GM23338 (cell line): ENCODE data around the gene CCDC149. TPM values are rescaled to one million over a fixed set of nuclear protein-coding genes. Genes with fewer than 3 reads are reported as not detected.

Experiments
- ATAC-seq: fragments of 200-7000 bp; cut with Tn5 transposase; 3 replicates; pipeline ENCODE4 v1.9.1; 2020
- DNase-seq: peaks from one replicate; pipeline ENCODE4 v3.0.0-alpha.2; 2015; ENCODE audit warnings: low spot score
- H2AFZ ChIP-seq: fragments of 200-600 bp; sonication (generic); 2 replicates; pipeline ENCODE4 v1.8.0; 2016; ENCODE audit warnings: antibody characterized with exemption, mild to moderate bottlenecking, moderate library complexity
- H3F3A ChIP-seq: fragments of 200-600 bp; sonication (generic); replicated peaks from 2 replicates; pipeline ENCODE4 v1.8.0; 2017; ENCODE audit warnings: antibody characterized with exemption, mixed run types, low read depth
- H3K27ac ChIP-seq: fragments of 200-600 bp; sonication (generic); 2 replicates; pipeline ENCODE4 v1.6.1; 2016; ENCODE audit warnings: low read depth
- H3K27me3 ChIP-seq: fragments of 200-600 bp; sonication (generic); 2 replicates; pipeline ENCODE4 v1.8.0; 2016; ENCODE audit warnings: mild to moderate bottlenecking, mixed run types, moderate library complexity; ENCODE audit not compliant: insufficient read depth
- H3K36me3 ChIP-seq: fragments of 200-600 bp; sonication (generic); 2 replicates; pipeline ENCODE4 v1.8.0; 2016; ENCODE audit warnings: mild to moderate bottlenecking; ENCODE audit not compliant: insufficient read depth
- H3K4me1 ChIP-seq: fragments of 200-600 bp; sonication (generic); 2 replicates; pipeline ENCODE4 v1.8.0; 2016; ENCODE audit warnings: mild to moderate bottlenecking, moderate library complexity; ENCODE audit not compliant: insufficient read depth
- H3K4me2 ChIP-seq: fragments of 200-600 bp; sonication (generic); 2 replicates; pipeline ENCODE4 v1.7.1; 2017; ENCODE audit warnings: mixed run types
- H3K4me3 ChIP-seq: fragments of 200-600 bp; sonication (generic); 2 replicates; pipeline ENCODE4 v1.6.1; 2016; ENCODE audit warnings: mixed run types
- H3K79me2 ChIP-seq: fragments of 200-600 bp; sonication (generic); replicated peaks from 2 replicates; pipeline ENCODE4 v1.8.0; 2017; ENCODE audit warnings: mild to moderate bottlenecking; ENCODE audit not compliant: insufficient read depth
- H3K9me2 ChIP-seq: fragments of 200-600 bp; sonication (generic); 2 replicates; pipeline ENCODE4 v1.8.0; 2017; ENCODE audit not compliant: insufficient read depth
- H4K20me1 ChIP-seq: fragments of 200-600 bp; sonication (generic); replicated peaks from 2 replicates; pipeline ENCODE4 v1.8.0; 2017; ENCODE audit warnings: mild to moderate bottlenecking; ENCODE audit not compliant: insufficient read depth
- H3K27ac Mint-ChIP-seq: 2 replicates; pipeline ENCODE4 v1.8.0; 2020; ENCODE audit warnings: inconsistent platforms, mild to moderate bottlenecking, moderate library complexity, mixed read lengths
- H3K27me3 Mint-ChIP-seq: 3 replicates; pipeline ENCODE4 v1.8.0; 2022; ENCODE audit warnings: low read depth, mild to moderate bottlenecking, moderate library complexity, mixed read lengths, inconsistent platforms; ENCODE audit not compliant: insufficient read depth, poor library complexity
- H3K36me3 Mint-ChIP-seq: 3 replicates; pipeline ENCODE4 v1.8.0; 2021; ENCODE audit warnings: low read depth, mild to moderate bottlenecking, inconsistent platforms, moderate library complexity, mixed read lengths
- H3K4me1 Mint-ChIP-seq: 3 replicates; pipeline ENCODE4 v1.8.0; 2020; ENCODE audit warnings: mild to moderate bottlenecking, inconsistent platforms, mixed read lengths
- H3K4me3 Mint-ChIP-seq: 3 replicates; pipeline ENCODE4 v1.8.0; 2021; ENCODE audit warnings: moderate library complexity, mild to moderate bottlenecking, inconsistent platforms, mixed read lengths
- H3K9me3 Mint-ChIP-seq: 3 replicates; pipeline ENCODE4 v1.8.0; 2020; ENCODE audit warnings: moderate library complexity, mild to moderate bottlenecking, inconsistent platforms, mixed read lengths
- CREB1 ChIP-seq: fragments of 250-450 bp; sonication (Bioruptor Pico); IDR thresholded peaks from 2 replicates; pipeline ENCODE4 v1.5.0; 2020; ENCODE audit warnings: low read depth, mild to moderate bottlenecking, moderate library complexity
- CTCF ChIP-seq, 2 experiments: fragments of 200-600 bp in 1 of 2; sonication (generic) in 1 of 2; conservative IDR thresholded peaks; 2 replicates each; pipeline versions ENCODE4 v1.5.1 to v1.6.1; 2016 to 2017; ENCODE audit warnings: antibody characterized with exemption in 2 of 2, low read depth in 2 of 2, mild to moderate bottlenecking in 2 of 2, moderate library complexity in 1 of 2
- ETS1 ChIP-seq: IDR thresholded peaks from 2 replicates; pipeline ENCODE4 v1.6.1; 2016; ENCODE audit warnings: antibody characterized with exemption
- EZH2 ChIP-seq: fragments of 200-600 bp; sonication (generic); IDR thresholded peaks from one replicate; pipeline ENCODE4 v1.8.0; 2017; ENCODE audit warnings: antibody characterized with exemption, mild to moderate bottlenecking, low read depth; ENCODE audit not compliant: unreplicated experiment
- EZH2phosphoT487 ChIP-seq: fragments of 200-600 bp; sonication (generic); IDR thresholded peaks from one replicate; pipeline ENCODE4 v1.8.1; 2018; ENCODE audit warnings: antibody characterized with exemption; ENCODE audit not compliant: unreplicated experiment
- JUNB ChIP-seq: IDR thresholded peaks from one replicate; pipeline ENCODE4 v1.6.1; 2016; ENCODE audit warnings: antibody characterized with exemption; ENCODE audit not compliant: unreplicated experiment
- NANOG ChIP-seq: IDR thresholded peaks from 2 replicates; pipeline ENCODE4 v1.6.1; 2016; ENCODE audit warnings: antibody characterized with exemption, borderline replicate concordance
- POLR2AphosphoS5 ChIP-seq: IDR thresholded peaks from 2 replicates; pipeline ENCODE4 v1.6.1; 2016; ENCODE audit warnings: antibody characterized with exemption, low read depth
- REST ChIP-seq: IDR thresholded peaks from one replicate; pipeline ENCODE4 v1.6.1; 2018; ENCODE audit warnings: antibody characterized with exemption; ENCODE audit not compliant: unreplicated experiment
- STAT1 ChIP-seq: IDR thresholded peaks from one replicate; pipeline ENCODE4 v1.6.1; 2016; ENCODE audit warnings: antibody characterized with exemption; ENCODE audit not compliant: unreplicated experiment
- ZNF114 ChIP-seq: fragments of 250-450 bp; sonication (Bioruptor Pico); IDR thresholded peaks from 2 replicates; pipeline ENCODE4 v1.5.0; 2020; ENCODE audit warnings: mild to moderate bottlenecking, moderate library complexity
- ZNF331 ChIP-seq: fragments of 250-450 bp; sonication (Bioruptor Pico); IDR thresholded peaks from 2 replicates; pipeline ENCODE4 v1.5.0; 2020; ENCODE audit warnings: low read depth, mild to moderate bottlenecking, moderate library complexity
- ZNF462 ChIP-seq: fragments of 250-450 bp; sonication (Bioruptor Pico); IDR thresholded peaks from 2 replicates; pipeline ENCODE4 v1.5.0; 2020; ENCODE audit warnings: mild to moderate bottlenecking, moderate library complexity
- polyA plus RNA-seq: library from polyadenylated mRNA; unstranded; fragments of >200 nt; fragmentation: Nextera tagmentation; extraction: Ambion mirVana; gene quantifications from 2 replicates; pipeline ENCODE4 v1.2.1, GENCODE V29; 2016
- total RNA-seq: library from RNA; depleted of rRNA; stranded (reverse); fragments of >200 nt; shearing (Covaris generic); gene quantifications from 2 replicates; pipeline ENCODE4 v1.2.3, GENCODE V29; 2014

Gene CCDC149
- total and polyA plus RNA-seq, 2 experiments from 2014 or later, result 2.6 to 6.4 TPM

- Mint-ChIP-seq H3K4me1 (peaks cover 12% of the 10 kb centered on the region), H3K36me3 (no peaks in the 10 kb centered on the region; the same call in 2 of the 3 replicates), H3K27me3 (peaks cover 2% of the 10 kb centered on the region), H3K4me3 (no peak overlapping the region), H3K27ac (no peak overlapping the region), H3K9me3 (no peaks in the 10 kb centered on the region)
- H3K4me3 ChIP-seq, result no peak overlapping the region
- ATAC-seq (no peak), DNase-seq (no peak)
- H3K79me2 ChIP-seq, result no peaks in the 10 kb centered on the region
- H4K20me1 ChIP-seq, result no peaks in the 10 kb centered on the region
- H3K36me3 ChIP-seq, result no peaks in the 10 kb centered on the region
- no peak overlapping the region for H2AFZ ChIP-seq
- peaks cover 3% of the 10 kb centered on the region; the same call in 1 of the 2 replicates for H3K4me1 ChIP-seq
- H3K9me2 ChIP-seq, result 0 out of 2 replicates have a peak, but pooled peaks cover 10% of the 10 kb centered on the region
- H3K27me3 ChIP-seq, result no peaks in the 10 kb centered on the region
- no peak for TF ChIP-seq EZH2phosphoT487
- TF ChIP-seq ZNF331, result no peak
- TF ChIP-seq NANOG, result no peak
- no peak for TF ChIP-seq JUNB
- TF ChIP-seq STAT1, result no peak
- no peak for TF ChIP-seq CREB1
- no peak for TF ChIP-seq ZNF114 (CRISPR knock-in tag)
- no peak for TF ChIP-seq REST
- TF ChIP-seq ETS1, result no peak
- TF ChIP-seq ZNF462 (CRISPR knock-in tag), result no peak
- TF ChIP-seq EZH2, result no peak
- no peak for TF ChIP-seq POLR2AphosphoS5
- TF ChIP-seq CTCF (conservative IDR thresholded peaks at IDR 0.05; ENCODE audit: low read depth in 2 of 2), result no peak
- H3F3A ChIP-seq, result 0 out of 2 replicates have a peak, but pooled peaks cover 3% of the 10 kb centered on the region
- H3K27ac ChIP-seq, result no peak overlapping the region
- no peak overlapping the region for H3K4me2 ChIP-seq
Measured at GRCh38 chr4:24772952-24773351, 139.9 kb downstream of the CCDC149 start.
